Measurements from ENCODE around the gene MTG1.
"Not testable (repeated sequence)": the region's sequence is repeated elsewhere in the genome, so short reads cannot be mapped to it uniquely, and the experiment has no call there.

The MTG1 gene

DNA sequence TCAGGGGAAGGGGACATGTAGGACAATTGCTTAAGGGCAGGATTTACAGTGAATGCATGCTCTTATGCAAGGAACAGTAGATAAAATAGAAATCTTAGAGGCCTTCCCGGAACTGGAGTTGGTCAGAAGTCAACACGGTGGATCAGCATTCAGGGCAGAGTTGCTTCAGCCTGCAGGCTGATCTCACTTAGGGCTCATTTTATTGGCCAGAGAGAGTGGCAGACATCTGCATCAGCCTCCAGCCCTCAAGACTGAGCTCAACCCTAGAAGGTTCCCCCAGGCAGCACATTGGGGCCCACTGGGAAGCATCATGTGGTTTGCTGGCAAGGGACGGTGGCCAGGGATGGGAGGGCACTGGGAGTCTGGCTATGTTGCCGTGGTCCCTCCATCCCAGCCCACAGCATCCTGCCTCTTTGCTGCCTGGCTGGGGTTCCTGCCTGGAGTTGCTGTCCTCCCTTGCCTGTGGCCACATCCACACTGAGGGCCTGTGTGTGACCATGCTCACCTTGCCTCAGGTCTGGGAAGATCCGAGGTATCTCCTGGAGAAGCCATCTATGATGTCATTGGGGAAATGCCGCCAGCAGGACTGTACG is 72.8 kb downstream of the MTG1 start:
- no peak for DNase-seq (ENCODE audit: low read depth)

DNA sequence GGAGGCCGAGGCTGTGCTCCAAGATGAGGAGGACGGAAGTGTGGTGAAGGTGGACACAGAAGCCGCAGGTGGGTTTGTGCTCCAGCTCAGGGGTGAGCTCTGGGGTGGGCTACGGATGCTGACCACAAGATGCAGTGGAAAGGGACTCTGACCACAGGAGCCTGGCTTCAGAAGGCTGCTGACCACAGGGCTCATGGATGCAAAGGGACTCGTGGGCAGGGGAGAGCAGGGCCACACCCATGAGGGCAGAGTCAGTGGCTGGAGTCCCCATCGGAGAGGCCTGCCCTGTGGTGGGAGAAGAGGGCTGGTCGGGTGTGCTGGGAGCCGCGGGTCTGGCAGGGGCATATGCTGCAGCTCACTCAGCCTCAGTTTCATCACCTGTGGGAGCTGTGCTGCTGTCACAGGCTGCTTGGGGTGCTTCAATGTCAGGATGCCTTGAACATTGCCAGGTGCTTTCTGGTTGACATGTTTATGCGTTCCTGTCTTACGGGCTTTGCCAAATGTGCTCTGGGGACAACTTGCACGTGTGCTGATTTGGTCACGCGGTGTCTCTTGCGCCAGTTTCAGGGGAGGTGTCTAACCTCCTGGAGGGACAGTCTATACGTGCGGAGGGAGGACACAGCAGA is 73.4 kb downstream of the MTG1 start:
- no peak for DNase-seq (ENCODE audit: low read depth)

DNA sequence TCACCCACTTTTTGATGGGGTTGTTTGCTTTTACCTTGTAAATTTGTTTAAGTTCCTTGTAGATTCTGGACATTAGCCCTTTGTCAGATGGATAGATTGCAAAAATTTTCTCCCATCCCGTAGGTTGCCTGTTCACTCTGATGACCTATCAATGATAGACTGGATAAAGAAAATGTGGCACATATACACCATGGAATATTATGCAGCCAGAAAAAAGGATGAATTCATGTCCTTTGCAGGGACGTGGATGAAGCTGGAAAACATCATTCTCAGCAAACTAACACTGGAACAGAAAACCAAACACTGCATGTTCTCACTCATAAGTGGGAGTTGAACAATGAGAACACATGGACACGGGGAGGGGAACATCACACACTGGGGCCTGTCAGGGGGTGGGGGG is 75.2 kb downstream of the MTG1 start:
- not testable (repeated sequence) for DNase-seq (ENCODE audit: low read depth)

DNA sequence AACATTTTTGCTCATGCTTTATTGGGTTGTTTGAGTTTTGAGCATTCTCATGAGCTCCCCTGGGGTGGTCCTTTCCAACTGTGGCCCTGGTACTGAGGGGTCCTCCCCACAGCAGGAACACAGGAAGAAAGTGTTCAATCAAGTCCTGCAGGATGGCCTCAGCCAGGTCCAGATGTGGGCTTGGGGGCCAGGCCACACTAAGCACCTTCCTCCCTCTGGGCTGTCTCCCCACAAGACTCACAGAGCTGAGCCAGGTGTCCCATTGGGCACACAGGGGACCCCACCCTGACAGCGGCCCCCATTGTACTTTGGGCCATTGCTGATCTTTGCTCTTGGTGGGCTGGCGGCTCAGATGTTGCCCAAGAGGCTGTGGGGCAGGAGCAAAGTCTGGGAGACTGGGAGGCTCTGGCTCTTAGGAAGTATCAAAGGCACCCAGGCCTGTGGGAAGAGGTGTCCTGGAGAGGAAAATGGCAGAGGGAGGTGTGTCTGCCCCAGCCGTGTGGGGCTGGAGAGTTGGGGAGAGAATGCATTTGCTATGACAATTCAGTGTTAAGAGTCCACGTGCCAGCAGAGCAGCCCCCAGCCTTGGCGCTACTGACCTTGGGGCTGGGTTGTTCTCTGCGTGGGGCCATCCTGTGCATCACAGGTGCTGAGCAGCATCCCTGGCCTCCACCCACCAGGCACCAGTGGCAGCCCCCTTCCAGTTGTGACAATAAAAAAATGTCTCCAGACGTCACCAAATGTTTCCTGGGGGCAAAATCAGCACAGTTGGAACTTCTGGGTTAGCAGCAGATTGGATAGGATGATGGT is 77.5 kb downstream of the MTG1 start:
- no peak for DNase-seq (ENCODE audit: low read depth)
